HUES6 (cell line): ENCODE results near the gene TMEM132E.

Source experiments
- H3K27ac ChIP-seq: 2 replicates; pipeline ENCODE4 v1.7.0; 2013; ENCODE audit warnings: low read depth, mild to moderate bottlenecking, low read length, inconsistent platforms
- H3K27me3 ChIP-seq: 2 replicates; pipeline ENCODE4 v1.6.1; 2013; ENCODE audit warnings: low read length; ENCODE audit not compliant: control insufficient read depth, insufficient read depth
- H3K36me3 ChIP-seq: 2 replicates; pipeline ENCODE4 v1.6.1; 2013; ENCODE audit warnings: low read length; ENCODE audit not compliant: control insufficient read depth, insufficient read depth
- H3K4me1 ChIP-seq: 2 replicates; pipeline ENCODE4 v1.6.1; 2013; ENCODE audit warnings: low read length; ENCODE audit not compliant: control insufficient read depth, insufficient read depth
- H3K4me3 ChIP-seq: 2 replicates; pipeline ENCODE4 v1.5.1; 2013; ENCODE audit warnings: low read depth, low read length
- H3K9ac ChIP-seq: one replicate; pipeline ENCODE4 v1.6.1; 2013; ENCODE audit warnings: mild to moderate bottlenecking, low read length
- H3K9me3 ChIP-seq: 2 replicates; pipeline ENCODE4 v1.6.1; 2013; ENCODE audit warnings: low read depth, low read length; ENCODE audit not compliant: control insufficient read depth, insufficient read depth

The TMEM132E gene

DNA sequence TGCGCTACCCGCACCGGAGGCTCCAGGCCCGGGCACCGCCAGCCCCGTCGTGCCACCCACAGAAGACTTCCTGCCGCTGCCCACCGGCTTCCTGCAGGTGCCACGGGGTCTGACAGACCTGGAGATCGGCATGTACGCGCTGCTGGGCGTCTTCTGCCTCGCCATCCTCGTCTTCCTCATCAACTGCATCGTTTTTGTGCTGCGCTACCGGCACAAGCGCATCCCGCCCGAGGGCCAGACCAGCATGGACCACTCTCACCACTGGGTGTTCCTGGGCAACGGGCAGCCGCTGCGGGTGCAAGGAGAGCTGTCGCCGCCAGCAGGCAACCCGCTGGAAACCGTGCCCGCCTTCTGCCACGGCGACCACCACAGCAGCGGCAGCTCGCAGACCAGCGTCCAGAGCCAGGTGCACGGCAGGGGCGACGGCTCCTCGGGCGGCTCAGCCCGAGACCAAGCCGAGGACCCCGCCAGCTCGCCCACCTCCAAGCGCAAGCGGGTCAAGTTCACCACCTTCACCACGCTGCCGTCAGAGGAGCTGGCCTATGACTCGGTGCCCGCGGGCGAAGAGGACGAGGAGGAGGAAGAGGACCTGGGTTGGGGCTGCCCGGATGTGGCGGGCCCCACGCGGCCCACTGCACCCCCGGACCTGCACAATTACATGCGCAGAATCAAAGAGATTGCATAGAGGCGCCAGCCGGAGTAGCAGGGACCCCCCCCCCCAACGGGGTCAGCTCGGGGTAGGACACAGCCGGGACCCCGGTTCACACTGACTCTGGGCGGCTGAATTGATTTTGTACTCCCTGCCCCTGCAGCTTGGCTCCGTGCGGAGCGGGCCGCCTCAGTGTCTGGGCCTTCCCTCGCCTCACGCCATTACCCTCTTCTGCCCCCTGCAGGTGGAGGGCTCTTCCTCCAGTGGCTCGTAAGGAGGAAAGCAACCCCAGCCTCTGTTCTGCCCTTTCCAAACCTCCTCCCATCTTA lies 58.5 kb downstream of the TMEM132E start:
- Histone ChIP-seq H3K27ac (no peak overlapping the region), H3K9ac (no peak overlapping the region), H3K9me3 (no peaks in the 10 kb centered on the region), H3K27me3 (peaks cover 93% of the 10 kb centered on the region), H3K4me1 (peaks cover 4% of the 10 kb centered on the region; the same call in 1 of the 2 replicates), H3K4me3 (peak overlapping the region; percentile 4; the same call in 1 of the 2 replicates), H3K36me3 (no peaks in the 10 kb centered on the region)

DNA sequence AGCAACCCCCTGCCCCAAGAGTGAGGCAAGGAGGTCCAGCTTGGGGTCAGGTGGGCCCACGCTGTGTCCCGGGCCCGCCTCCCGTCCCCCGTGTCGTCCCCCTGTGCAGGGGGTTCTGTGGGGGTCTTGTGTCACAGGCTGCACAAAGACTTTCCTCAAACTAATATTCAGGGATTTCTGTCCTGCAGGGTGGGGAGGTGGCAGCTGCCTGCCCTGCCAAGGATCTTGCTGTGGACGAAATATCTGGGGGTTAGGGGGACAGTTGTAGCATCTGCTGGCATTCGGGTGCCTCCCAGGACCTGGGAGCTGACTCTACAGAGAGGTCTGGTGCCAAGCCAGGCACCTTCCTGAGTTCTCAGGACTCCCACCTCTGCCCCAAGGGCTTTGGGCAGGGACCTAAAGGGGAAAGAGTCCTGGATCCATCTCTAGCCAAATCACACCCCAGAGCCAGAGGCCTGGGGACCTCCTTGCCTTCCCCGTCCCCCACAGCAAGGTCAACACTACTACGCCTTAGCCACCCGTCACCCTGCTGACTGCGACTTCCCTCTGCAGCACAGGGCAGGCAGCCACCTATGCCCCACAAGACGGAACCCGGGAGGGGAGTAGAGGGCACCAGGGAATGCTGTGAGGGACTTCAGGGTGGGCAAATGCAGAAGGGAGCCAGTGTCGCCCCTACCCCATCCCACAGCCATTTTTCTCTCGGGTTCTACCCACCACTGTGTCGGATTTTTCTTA lies 59.3 kb downstream of the TMEM132E start:
- Histone ChIP-seq H3K27me3 (peaks cover 94% of the 10 kb centered on the region), H3K9ac (no peak overlapping the region), H3K27ac (no peak overlapping the region), H3K36me3 (no peaks in the 10 kb centered on the region), H3K4me1 (no peaks in the 10 kb centered on the region), H3K4me3 (no peak overlapping the region), H3K9me3 (no peaks in the 10 kb centered on the region)

DNA sequence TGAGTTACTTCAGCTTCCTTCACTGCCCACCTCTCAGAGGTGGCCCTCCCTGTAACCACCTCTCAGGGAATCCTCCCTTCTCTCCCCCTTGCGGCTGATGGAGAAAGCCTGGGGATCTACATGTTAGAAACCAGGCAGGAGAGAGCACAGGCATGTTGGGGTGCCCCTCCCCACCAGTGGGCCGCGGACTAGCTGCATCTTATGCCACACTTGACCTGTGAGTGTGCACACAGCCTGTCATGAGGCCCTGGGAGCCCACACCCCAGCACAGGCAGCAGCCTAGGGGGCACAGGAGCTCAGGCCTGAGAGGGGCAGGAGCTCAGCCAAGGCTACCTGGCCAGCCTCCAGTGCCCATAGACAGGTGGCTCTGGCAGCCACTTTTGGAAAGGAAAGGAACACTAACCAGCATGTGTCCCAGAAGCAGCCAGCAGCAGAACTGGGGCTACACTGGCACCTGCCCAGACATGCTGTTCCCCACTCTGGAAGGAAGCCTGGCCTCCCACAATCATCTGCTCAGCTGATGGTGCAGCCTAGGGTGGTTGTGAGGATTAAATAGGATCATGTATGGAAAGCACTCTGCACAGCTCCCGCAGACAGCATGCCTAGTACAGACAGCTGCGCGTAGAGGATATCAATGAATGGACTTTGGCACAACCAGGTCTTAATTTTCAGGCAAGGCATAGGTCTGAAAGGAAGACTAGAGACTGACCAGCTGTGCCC lies 60.5 kb downstream of the TMEM132E start:
- Histone ChIP-seq H3K9me3 (no peaks in the 10 kb centered on the region), H3K9ac (no peak overlapping the region), H3K4me3 (no peak overlapping the region), H3K27ac (no peak overlapping the region), H3K36me3 (no peaks in the 10 kb centered on the region), H3K4me1 (no peaks in the 10 kb centered on the region), H3K27me3 (peaks cover 95% of the 10 kb centered on the region)

DNA sequence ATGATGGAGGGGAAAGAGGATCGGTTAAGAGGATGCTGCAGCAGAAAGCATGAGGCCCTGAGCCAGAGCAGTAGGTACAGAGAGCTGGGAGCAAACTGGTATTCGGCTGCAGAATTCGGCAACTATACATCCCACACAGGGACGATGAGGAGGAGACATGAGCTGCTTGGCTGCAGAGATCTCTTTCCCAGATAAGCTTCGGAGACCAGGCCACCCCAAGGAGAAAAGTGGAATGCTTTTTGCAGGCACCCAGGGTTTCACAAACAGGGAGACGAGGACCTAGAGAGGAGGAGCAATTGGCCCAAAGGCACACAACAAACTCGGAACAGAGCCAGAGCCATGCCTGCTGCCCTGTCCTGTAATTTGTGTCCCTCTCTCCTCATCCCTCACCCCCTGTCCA lies 62.0 kb downstream of the TMEM132E start:
- H3K4me3 ChIP-seq, result no peak overlapping the region

GRCh38 chr17:34644941-34645550 lies 65.7 kb downstream of the TMEM132E start:
- Histone ChIP-seq H3K4me1 (peaks cover 4% of the 10 kb centered on the region; the same call in 1 of the 2 replicates), H3K4me3 (no peak overlapping the region), H3K27me3 (peaks cover 54% of the 10 kb centered on the region), H3K36me3 (no peaks in the 10 kb centered on the region), H3K27ac (no peak overlapping the region), H3K9ac (no peak overlapping the region), H3K9me3 (no peaks in the 10 kb centered on the region; the same call in 1 of the 2 replicates)

More for the DNA sequence above, 62.0 kb downstream of the TMEM132E start:
- H3K36me3 ChIP-seq, result no peaks in the 10 kb centered on the region
- H3K27me3 ChIP-seq, result peaks cover 86% of the 10 kb centered on the region
- no peak overlapping the region for H3K9ac ChIP-seq
- no peak overlapping the region for H3K27ac ChIP-seq
- no peaks in the 10 kb centered on the region for H3K9me3 ChIP-seq
- no peaks in the 10 kb centered on the region for H3K4me1 ChIP-seq

DNA sequence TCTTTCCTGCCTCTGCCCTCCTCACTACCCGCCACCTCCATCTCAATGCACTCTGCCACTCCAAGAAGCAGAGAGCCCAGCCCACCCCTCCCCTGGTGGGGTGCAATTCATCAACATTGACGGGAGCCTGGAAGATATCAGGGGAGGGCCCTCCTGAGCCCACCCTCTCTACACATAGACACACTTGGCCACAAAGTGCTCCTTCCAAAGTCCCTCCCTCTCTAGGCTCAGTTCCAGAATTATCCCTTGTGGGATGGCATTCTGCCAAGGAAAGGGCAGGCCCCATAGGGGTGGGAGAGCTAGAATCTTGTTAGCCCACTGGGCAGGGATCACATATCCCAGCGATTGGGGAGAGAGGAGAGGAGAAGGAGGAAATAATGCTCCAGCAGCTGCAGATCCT lies 66.2 kb downstream of the TMEM132E start:
- no peak overlapping the region for H3K27ac ChIP-seq
- peaks cover 4% of the 10 kb centered on the region; the same call in 1 of the 2 replicates for H3K4me1 ChIP-seq
- H3K4me3 ChIP-seq, result no peak overlapping the region
- H3K9me3 ChIP-seq, result no peaks in the 10 kb centered on the region; the same call in 1 of the 2 replicates
- H3K36me3 ChIP-seq, result no peaks in the 10 kb centered on the region
- H3K27me3 ChIP-seq, result peaks cover 53% of the 10 kb centered on the region
- no peak overlapping the region for H3K9ac ChIP-seq

GRCh38 chr17:34647511-34647910 lies 68.1 kb downstream of the TMEM132E start:
- H3K27me3 ChIP-seq, result peaks cover 40% of the 10 kb centered on the region
- no peaks in the 10 kb centered on the region for H3K36me3 ChIP-seq
- H3K9me3 ChIP-seq, result no peaks in the 10 kb centered on the region; the same call in 1 of the 2 replicates
- H3K4me3 ChIP-seq, result no peak overlapping the region
- H3K9ac ChIP-seq, result no peak overlapping the region
- no peak overlapping the region for H3K27ac ChIP-seq
- peaks cover 4% of the 10 kb centered on the region; the same call in 1 of the 2 replicates for H3K4me1 ChIP-seq

GRCh38 chr17:34650051-34650750 lies 70.8 kb downstream of the TMEM132E start:
- Histone ChIP-seq H3K36me3 (no peaks in the 10 kb centered on the region), H3K9ac (no peak overlapping the region), H3K27ac (no peak overlapping the region), H3K9me3 (no peaks in the 10 kb centered on the region; the same call in 1 of the 2 replicates), H3K4me1 (peaks cover 4% of the 10 kb centered on the region; the same call in 1 of the 2 replicates), H3K27me3 (peaks cover 26% of the 10 kb centered on the region; the same call in 1 of the 2 replicates), H3K4me3 (no peak overlapping the region)

DNA sequence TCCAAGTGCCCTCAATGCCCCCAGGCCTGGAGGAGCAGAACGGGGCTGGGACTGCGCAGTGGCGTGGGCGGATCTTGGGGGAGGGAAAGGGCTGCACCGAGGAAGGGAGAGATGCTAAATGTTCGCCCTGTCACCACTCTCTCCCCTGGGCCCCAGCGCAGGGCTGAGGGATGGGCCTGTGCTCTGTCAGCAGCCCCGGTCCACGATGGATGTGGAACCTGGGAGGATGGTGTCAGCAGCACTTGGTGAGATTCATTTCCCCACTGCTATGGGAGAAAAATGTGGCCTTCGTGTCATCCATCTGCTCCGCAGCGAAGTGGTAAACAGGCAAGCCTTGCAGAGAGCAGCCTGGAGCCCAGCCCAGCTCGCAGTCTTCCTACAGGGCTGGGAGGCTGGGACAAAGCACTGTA lies 72.0 kb downstream of the TMEM132E start:
- Histone ChIP-seq H3K36me3 (no peaks in the 10 kb centered on the region), H3K4me1 (peaks cover 4% of the 10 kb centered on the region; the same call in 1 of the 2 replicates), H3K27me3 (peaks cover 23% of the 10 kb centered on the region; the same call in 1 of the 2 replicates), H3K27ac (no peak overlapping the region), H3K4me3 (no peak overlapping the region), H3K9ac (no peak overlapping the region), H3K9me3 (no peaks in the 10 kb centered on the region; the same call in 1 of the 2 replicates)
